ENCODE measurements around the gene LRRC4C. TPM values are rescaled to one million over a fixed set of nuclear protein-coding genes. Genes with fewer than 3 reads are reported as not detected.

The LRRC4C gene
- total RNA-seq, 1 donor from 2014 or later, result 0.64 TPM

GRCh38 chr11:41225856-41226633 lies 233.4 kb downstream of the LRRC4C start:
- Mint-ChIP-seq H3K27me3 (ENCODE audit: unreplicated experiment) (peaks cover 1% of the 10 kb centered on the region), H3K4me1 (ENCODE audit: low read depth, unreplicated experiment) (no peaks in the 10 kb centered on the region), H3K9me3 (ENCODE audit: unreplicated experiment) (no peaks in the 10 kb centered on the region), H3K36me3 (ENCODE audit: unreplicated experiment) (no peaks in the 10 kb centered on the region), H3K4me3 (ENCODE audit: unreplicated experiment) (no peak overlapping the region), H3K27ac (ENCODE audit: unreplicated experiment) (no peak overlapping the region)
- no peak for TF ChIP-seq CTCF (IDR thresholded peaks at IDR 0.05; ENCODE audit: partially characterized antibody, unreplicated experiment)
- no peak for DNase-seq

DNA sequence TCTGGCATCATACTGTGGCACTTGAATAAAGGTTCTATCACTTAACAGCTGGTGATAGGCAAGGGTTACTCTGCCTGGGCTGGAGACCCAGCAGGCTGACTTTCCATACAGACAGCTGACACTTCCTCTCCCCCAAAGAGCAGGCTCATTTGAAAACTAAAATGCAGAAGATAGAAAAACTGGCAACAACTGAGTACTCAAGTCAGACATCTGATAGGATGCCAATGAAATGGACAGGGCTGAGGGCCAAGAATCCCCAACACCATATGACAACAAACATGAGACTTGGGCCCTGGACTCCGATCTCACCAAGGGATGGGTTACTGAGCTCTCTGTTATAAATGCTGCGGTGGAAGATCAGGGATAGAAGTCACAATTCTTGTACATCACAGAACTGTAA lies 237.2 kb downstream of the LRRC4C start:
- H3K36me3 Mint-ChIP-seq (ENCODE audit: unreplicated experiment), result no peaks in the 10 kb centered on the region
- no peak for TF ChIP-seq CTCF (IDR thresholded peaks at IDR 0.05; ENCODE audit: partially characterized antibody, unreplicated experiment)
- no peak overlapping the region for H3K4me3 Mint-ChIP-seq (ENCODE audit: unreplicated experiment)
- H3K27me3 Mint-ChIP-seq (ENCODE audit: unreplicated experiment), result peaks cover 1% of the 10 kb centered on the region
- H3K27ac Mint-ChIP-seq (ENCODE audit: unreplicated experiment), result no peak overlapping the region
- H3K9me3 Mint-ChIP-seq (ENCODE audit: unreplicated experiment), result no peaks in the 10 kb centered on the region
- no peaks in the 10 kb centered on the region for H3K4me1 Mint-ChIP-seq (ENCODE audit: low read depth, unreplicated experiment)
- DNase-seq, result no peak

DNA sequence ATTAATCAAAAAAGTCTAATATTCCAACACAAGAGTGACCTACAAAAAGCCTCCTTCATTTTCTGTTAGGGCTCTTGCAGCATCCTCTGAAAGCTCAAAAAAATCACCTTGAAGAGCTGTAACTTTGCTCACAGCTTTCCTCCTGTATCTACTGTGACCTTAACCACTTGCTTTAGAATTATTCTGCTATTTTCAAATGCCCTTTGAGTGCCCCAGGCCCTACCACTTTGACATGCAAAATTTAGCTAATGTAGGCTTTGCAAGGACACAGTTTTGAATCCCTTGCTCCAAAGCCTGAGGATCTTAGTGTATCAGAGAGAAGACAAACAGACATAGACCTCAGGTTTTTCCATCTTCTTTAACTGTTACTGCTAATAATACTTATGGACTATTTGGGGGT lies 253.1 kb downstream of the LRRC4C start:
- no peaks in the 10 kb centered on the region for H3K36me3 Mint-ChIP-seq (ENCODE audit: unreplicated experiment)
- no peak overlapping the region for H3K27ac Mint-ChIP-seq (ENCODE audit: unreplicated experiment)
- DNase-seq, result no peak
- H3K27me3 Mint-ChIP-seq (ENCODE audit: unreplicated experiment), result no peaks in the 10 kb centered on the region
- no peaks in the 10 kb centered on the region for H3K9me3 Mint-ChIP-seq (ENCODE audit: unreplicated experiment)
- H3K4me3 Mint-ChIP-seq (ENCODE audit: unreplicated experiment), result no peak overlapping the region
- TF ChIP-seq CTCF (IDR thresholded peaks at IDR 0.05; ENCODE audit: partially characterized antibody, unreplicated experiment), result no peak
- no peaks in the 10 kb centered on the region for H3K4me1 Mint-ChIP-seq (ENCODE audit: low read depth, unreplicated experiment)

DNA sequence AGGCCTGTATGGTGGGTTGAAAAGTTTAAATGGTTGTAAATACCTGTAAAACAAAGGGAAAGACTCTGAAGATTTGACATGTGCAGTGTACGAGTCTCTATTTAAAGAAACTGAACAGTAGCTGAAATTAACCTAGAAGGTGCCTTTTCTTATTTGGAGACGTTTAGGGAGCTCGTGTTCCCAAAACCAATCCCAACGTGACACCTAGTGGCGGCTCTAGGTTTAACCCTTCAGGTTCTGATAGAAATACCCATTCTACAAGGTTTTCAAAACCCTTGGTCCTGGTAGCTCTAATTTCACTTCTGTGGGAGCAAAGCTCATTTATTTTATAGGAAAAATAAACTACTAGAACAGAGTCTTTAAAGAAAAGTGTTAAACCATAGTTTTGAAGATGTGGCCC lies 258.3 kb downstream of the LRRC4C start:
- Mint-ChIP-seq H3K27me3 (ENCODE audit: unreplicated experiment) (no peaks in the 10 kb centered on the region), H3K36me3 (ENCODE audit: unreplicated experiment) (no peaks in the 10 kb centered on the region), H3K27ac (ENCODE audit: unreplicated experiment) (no peak overlapping the region), H3K4me1 (ENCODE audit: low read depth, unreplicated experiment) (no peaks in the 10 kb centered on the region), H3K9me3 (ENCODE audit: unreplicated experiment) (no peaks in the 10 kb centered on the region), H3K4me3 (ENCODE audit: unreplicated experiment) (no peak overlapping the region)
- DNase-seq, result peak; percentile 73
- TF ChIP-seq CTCF (IDR thresholded peaks at IDR 0.05; ENCODE audit: partially characterized antibody, unreplicated experiment), result peak; percentile 75

DNA sequence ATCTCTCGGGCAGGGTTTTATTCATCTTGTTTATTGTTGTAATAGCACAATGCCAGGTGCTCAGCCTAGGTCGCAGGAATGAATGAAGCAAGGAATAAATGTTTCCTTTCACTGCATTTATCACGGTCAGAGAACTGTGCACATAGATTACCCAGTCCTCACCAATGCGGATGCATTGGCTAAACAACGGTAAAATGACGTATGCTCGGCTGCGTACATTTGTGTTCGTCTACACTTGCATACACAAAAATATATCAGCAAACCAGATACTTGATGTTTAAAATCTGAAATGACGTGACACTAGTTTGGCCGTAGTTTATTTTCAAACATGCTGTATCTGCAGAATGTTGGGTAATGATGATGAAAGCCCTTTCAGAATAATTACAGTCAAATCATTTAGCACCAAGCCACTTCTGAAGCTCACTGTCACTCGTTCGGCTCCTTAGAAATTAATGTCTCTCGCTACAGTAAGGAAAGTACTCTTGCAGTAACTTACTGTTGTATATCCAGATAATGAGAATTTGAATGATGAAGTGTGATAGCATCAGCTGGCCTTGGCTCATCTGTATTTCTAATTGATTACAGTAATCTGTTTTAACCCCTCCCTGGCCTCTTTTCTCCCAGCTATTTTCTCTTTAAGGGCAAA lies 268.9 kb downstream of the LRRC4C start:
- DNase-seq, result no peak
- Mint-ChIP-seq H3K27ac (ENCODE audit: unreplicated experiment) (no peak overlapping the region), H3K27me3 (ENCODE audit: unreplicated experiment) (no peaks in the 10 kb centered on the region), H3K4me1 (ENCODE audit: low read depth, unreplicated experiment) (no peaks in the 10 kb centered on the region), H3K36me3 (ENCODE audit: unreplicated experiment) (no peaks in the 10 kb centered on the region), H3K4me3 (ENCODE audit: unreplicated experiment) (no peak overlapping the region), H3K9me3 (ENCODE audit: unreplicated experiment) (peaks cover 1% of the 10 kb centered on the region)
- TF ChIP-seq CTCF (IDR thresholded peaks at IDR 0.05; ENCODE audit: partially characterized antibody, unreplicated experiment), result no peak
